GM12878 (cell line): ENCODE measurements around the gene UBAC2. TPM values are rescaled to one million over a fixed set of nuclear protein-coding genes. Genes with fewer than 3 reads are reported as not detected.
A peak's percentile ranks its signal among the peaks of the same experiment; 100 is the strongest.

ENCODE experiments used
- ATAC-seq: fragments of 200-7000 bp; cut with Tn5 transposase; 3 replicates; pipeline ENCODE4 v1.9.1; 2020; ENCODE audit warnings: mild to moderate bottlenecking, moderate library complexity
- BruUV-seq: library from RNA; stranded (reverse); fragments of 400-500 nt; replicated peaks from 2 replicates; lab custom pipeline; 2021; lab: Mats Ljungman, UMichigan
- CTCF ChIA-PET: fragments of 300-600 bp; sonication (Branson Sonifier 250); formaldehyde crosslinking; extraction: SDS; loops from one replicate; lab custom pipeline; 2021; ENCODE audit warnings: inconsistent platforms; lab: Yijun Ruan, JAX
- POLR2A ChIA-PET: fragments of 350-600 bp; formaldehyde crosslinking; extraction: SDS; loops from one replicate; lab custom pipeline; 2021; ENCODE audit warnings: inconsistent platforms; lab: Charles Lee
- RAD21 ChIA-PET: fragments of 300-600 bp; sonication (Branson Sonifier 250); formaldehyde crosslinking; loops from one replicate; lab custom pipeline; 2023; ENCODE audit warnings: antibody characterized with exemption; ENCODE audit not compliant: unreplicated experiment; lab: Charles Lee
- SMC1A ChIA-PET: fragments of 300-600 bp; sonication (Branson Sonifier 250); formaldehyde crosslinking; loops from one replicate; lab custom pipeline; 2023; ENCODE audit not compliant: unreplicated experiment, uncharacterized antibody; lab: Charles Lee
- DNase-seq: peaks from one replicate; pipeline ENCODE4 v3.0.0-alpha.2; 2011; ENCODE audit warnings: low read depth, low spot score
- FAIRE-seq: peaks from 3 replicates; lab custom pipeline; 2011; peaks lifted over from hg19 to GRCh38; lab: Jason Lieb, UNC
- H2AFZ ChIP-seq: 2 replicates; pipeline ENCODE4 v1.6.0; 2011; ENCODE audit warnings: low read depth, low read length, control low read depth; ENCODE audit not compliant: control insufficient read depth
- H3K27ac ChIP-seq: 2 replicates; pipeline ENCODE4 v1.5.1; 2011; ENCODE audit warnings: control low read depth; ENCODE audit not compliant: control insufficient read depth, insufficient read depth
- H3K27me3 ChIP-seq, 2 experiments: replicated peaks in 1 of 2; 2 replicates each; pipeline versions ENCODE4 v1.6.0 to v1.6.1; 2011; ENCODE audit warnings: low read length in 1 of 2; ENCODE audit not compliant: control insufficient read depth in 2 of 2, insufficient read depth in 2 of 2
- H3K36me3 ChIP-seq, 2 experiments: 2 replicates each; pipeline ENCODE4 v1.5.1; 2011; ENCODE audit warnings: low read length in 1 of 2; ENCODE audit not compliant: control insufficient read depth in 2 of 2, insufficient read depth in 2 of 2
- H3K4me1 ChIP-seq: 2 replicates; pipeline ENCODE4 v1.6.1; 2011; ENCODE audit warnings: mild to moderate bottlenecking, low read length, moderate library complexity, mixed read lengths; ENCODE audit not compliant: control insufficient read depth, insufficient read depth
- H3K4me2 ChIP-seq: 2 replicates; pipeline ENCODE4 v1.6.0; 2011; ENCODE audit warnings: control low read depth; ENCODE audit not compliant: control insufficient read depth, insufficient read depth
- H3K4me3 ChIP-seq: fragments of 200-600 bp; sonication (generic); 2 replicates; pipeline ENCODE4 v1.5.1; 2016
- H3K79me2 ChIP-seq: 2 replicates; pipeline ENCODE4 v1.6.0; 2011; ENCODE audit warnings: low read length; ENCODE audit not compliant: control insufficient read depth, insufficient read depth
- H3K9ac ChIP-seq: 2 replicates; pipeline ENCODE4 v1.8.0; 2011; ENCODE audit warnings: low read length, control low read depth, mixed read lengths; ENCODE audit not compliant: control insufficient read depth, insufficient read depth
- H3K9me3 ChIP-seq: replicated peaks from 3 replicates; pipeline ENCODE4 v1.5.1; 2011; ENCODE audit warnings: mild to moderate bottlenecking, low read length; ENCODE audit not compliant: control insufficient read depth, insufficient read depth
- H4K20me1 ChIP-seq: 2 replicates; pipeline ENCODE4 v1.6.0; 2011; ENCODE audit not compliant: control insufficient read depth, insufficient read depth
- BACH1 ChIP-seq: fragments of 450-650 bp; IDR thresholded peaks from 2 replicates; pipeline ENCODE4 v1.6.1; 2017; ENCODE audit warnings: mild to moderate bottlenecking, borderline replicate concordance
- CEBPZ ChIP-seq: fragments of 150-350 bp; IDR thresholded peaks from 2 replicates; pipeline ENCODE4 v1.6.1; 2016; ENCODE audit warnings: low read depth, low read length
- PAX5 ChIP-seq: IDR thresholded peaks from 2 replicates; pipeline ENCODE4 v1.6.1; 2011; ENCODE audit warnings: low read depth, low read length, borderline replicate concordance
- PML ChIP-seq: IDR thresholded peaks from 2 replicates; pipeline ENCODE4 v1.6.1; 2012; ENCODE audit warnings: low read length, inconsistent platforms
- POLR2AphosphoS2 ChIP-seq: IDR thresholded peaks from 2 replicates; pipeline ENCODE4 v1.6.1; 2011; ENCODE audit warnings: low read depth, mild to moderate bottlenecking, low read length, improper control_type of control experiment, moderate library complexity
- POLR2AphosphoS5 ChIP-seq: IDR thresholded peaks from 2 replicates; pipeline ENCODE4 v1.6.1; 2011; ENCODE audit warnings: mild to moderate bottlenecking, low read length, inconsistent platforms
- SMAD5 ChIP-seq: IDR thresholded peaks from 2 replicates; pipeline ENCODE4 v1.6.1; 2016; ENCODE audit warnings: antibody characterized with exemption, low read depth
- in situ Hi-C: fragments of 300-500 bp; cut with MboI; formaldehyde crosslinking; loops from 9 replicates; pipeline ENCODE4 v1.14.3; 2018; ENCODE audit warnings: mixed read lengths
- intact Hi-C: fragments of 100-400 bp; cut with micrococcal nuclease; formaldehyde crosslinking; loops from one replicate; pipeline ENCODE4 v1.14.2; 2022; ENCODE audit not compliant: unreplicated experiment
- polyA plus RNA-seq, 11 experiments: library from polyadenylated mRNA; depleted of rRNA in 4 of 11; unstranded in 6 of 11; stranded (reverse) in 5 of 11; fragments of >200 nt; fragmentation: Nextera tagmentation in 4 of 11; fragmentation: Illumina TruSeq in 1 of 11; extraction: Ambion mirVana in 4 of 11; extraction: Trizol in 1 of 11; gene quantifications; 1 replicate in 1 of 11; 2 replicates in 10 of 11; pipeline versions ENCODE4 v1.2.1 to v1.2.3, GENCODE V29; 2011 to 2016; ENCODE audit warnings: inconsistent platforms in 2 of 11, missing spikeins in 2 of 11, low read depth in 1 of 11
- total RNA-seq, 4 experiments: library from RNA; depleted of rRNA in 3 of 4; stranded (reverse); fragments of >200 nt in 3 of 4; fragmentation: Illumina TruSeq in 1 of 4; extraction: Trizol in 1 of 4; gene quantifications; 2 replicates each; pipeline versions ENCODE4 v1.2.1 to v1.2.3, GENCODE V29; 2013 to 2021
- TF ChIP-seq, protein P1 (sequence below): IDR thresholded peaks from 2 replicates; pipeline ENCODE4 v1.6.1; 2011; ENCODE audit warnings: borderline replicate concordance, low read depth, mild to moderate bottlenecking, moderate library complexity, low read length; ENCODE audit not compliant: insufficient read depth, poor library complexity, severe bottlenecking

The UBAC2 gene
- total and polyA plus RNA-seq, 10 of the 15 experiments (the other 5 are each of a cell fraction or from before 2014, with no cell fraction given): 3.0 to 54.6 (median 17.4) TPM

DNA sequence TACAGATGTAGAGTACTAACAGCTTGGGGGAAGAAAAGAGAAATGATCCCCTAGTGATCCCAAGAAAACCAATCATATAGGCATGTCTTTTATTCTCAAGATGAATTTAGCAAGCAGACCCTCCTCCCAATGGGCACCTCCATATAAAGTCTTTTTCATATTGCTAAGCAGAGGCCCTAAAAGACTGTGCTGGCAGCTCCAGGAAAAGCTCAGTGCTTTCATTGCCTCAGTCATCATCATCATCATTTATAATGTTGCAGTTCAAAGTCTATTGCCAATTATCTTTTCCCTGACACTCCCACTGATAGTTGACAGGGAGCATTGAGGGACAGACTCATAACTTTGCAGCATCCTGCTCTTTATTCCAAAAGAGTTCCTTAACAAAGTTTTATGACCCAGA, 93.5 kb downstream of the UBAC2 start:
- ChIA-PET CTCF (interaction anchor here (0.9 to 2.8 kb wide), 6 partner anchors 11 to 142 kb away, joined by 3 to 7 read pairs (median 4); no protein-coding TSS in a partner anchor), RAD21 (interaction anchor here (0.6 to 3.9 kb wide), 3 partner anchors 24 to 141 kb away, joined by 3 to 20 read pairs (median 6); no protein-coding TSS in a partner anchor), POLR2A (no interaction called here), SMC1A (interaction anchor here (0.5 to 3.3 kb wide), 7 partner anchors 10 to 79 kb away, joined by 3 to 29 read pairs (median 3); no protein-coding TSS in a partner anchor)
- peaks cover 3% of the 10 kb centered on the region; the same call in 1 of the 2 replicates for H4K20me1 ChIP-seq
- in situ Hi-C loops: no loop called here
- no peaks in the 10 kb centered on the region for H3K9me3 ChIP-seq
- no peak for DNase-seq
- no peak overlapping the region for H3K4me3 ChIP-seq
- H3K4me1 ChIP-seq: peaks cover 15% of the 10 kb centered on the region
- no peak overlapping the region for H3K4me2 ChIP-seq
- ATAC-seq: no peak
- H3K27me3 ChIP-seq: no peaks in the 10 kb centered on the region
- no peak overlapping the region for H2AFZ ChIP-seq
- no peak overlapping the region for H3K9ac ChIP-seq
- peaks cover 6 to 15% of the 10 kb centered on the region in 2 experiments for H3K36me3 ChIP-seq
- intact Hi-C loops: no loop called here
- BruUV-seq: no TSS peak
- TF ChIP-seq POLR2AphosphoS2 (peak; percentile 68), CEBPZ (no peak), POLR2AphosphoS5 (peak; percentile 82; the same call in 1 of the 2 replicates), PAX5 (no peak), SMAD5 (peak; percentile 61; the same call in 1 of the 2 replicates), BACH1 (peak; percentile 1; the same call in 1 of the 2 replicates), PML (0 out of 2 replicates have a peak, but pooled peaks have one; percentile 21)
- TF ChIP-seq, protein P1, sequence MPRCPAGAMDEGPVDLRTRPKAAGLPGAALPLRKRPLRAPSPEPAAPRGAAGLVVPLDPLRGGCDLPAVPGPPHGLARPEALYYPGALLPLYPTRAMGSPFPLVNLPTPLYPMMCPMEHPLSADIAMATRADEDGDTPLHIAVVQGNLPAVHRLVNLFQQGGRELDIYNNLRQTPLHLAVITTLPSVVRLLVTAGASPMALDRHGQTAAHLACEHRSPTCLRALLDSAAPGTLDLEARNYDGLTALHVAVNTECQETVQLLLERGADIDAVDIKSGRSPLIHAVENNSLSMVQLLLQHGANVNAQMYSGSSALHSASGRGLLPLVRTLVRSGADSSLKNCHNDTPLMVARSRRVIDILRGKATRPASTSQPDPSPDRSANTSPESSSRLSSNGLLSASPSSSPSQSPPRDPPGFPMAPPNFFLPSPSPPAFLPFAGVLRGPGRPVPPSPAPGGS: peak; percentile 8
- FAIRE-seq: no peak
- peaks cover 68% of the 10 kb centered on the region for H3K79me2 ChIP-seq
- H3K27ac ChIP-seq: no peak overlapping the region
